ENCODE data around the gene S100A5.
A peak's percentile ranks its signal among the peaks of the same experiment; 100 is the strongest.
"Not testable (repeated sequence)": the region's sequence is repeated elsewhere in the genome, so short reads cannot be mapped to it uniquely, and the experiment has no call there.

Gene S100A5

DNA sequence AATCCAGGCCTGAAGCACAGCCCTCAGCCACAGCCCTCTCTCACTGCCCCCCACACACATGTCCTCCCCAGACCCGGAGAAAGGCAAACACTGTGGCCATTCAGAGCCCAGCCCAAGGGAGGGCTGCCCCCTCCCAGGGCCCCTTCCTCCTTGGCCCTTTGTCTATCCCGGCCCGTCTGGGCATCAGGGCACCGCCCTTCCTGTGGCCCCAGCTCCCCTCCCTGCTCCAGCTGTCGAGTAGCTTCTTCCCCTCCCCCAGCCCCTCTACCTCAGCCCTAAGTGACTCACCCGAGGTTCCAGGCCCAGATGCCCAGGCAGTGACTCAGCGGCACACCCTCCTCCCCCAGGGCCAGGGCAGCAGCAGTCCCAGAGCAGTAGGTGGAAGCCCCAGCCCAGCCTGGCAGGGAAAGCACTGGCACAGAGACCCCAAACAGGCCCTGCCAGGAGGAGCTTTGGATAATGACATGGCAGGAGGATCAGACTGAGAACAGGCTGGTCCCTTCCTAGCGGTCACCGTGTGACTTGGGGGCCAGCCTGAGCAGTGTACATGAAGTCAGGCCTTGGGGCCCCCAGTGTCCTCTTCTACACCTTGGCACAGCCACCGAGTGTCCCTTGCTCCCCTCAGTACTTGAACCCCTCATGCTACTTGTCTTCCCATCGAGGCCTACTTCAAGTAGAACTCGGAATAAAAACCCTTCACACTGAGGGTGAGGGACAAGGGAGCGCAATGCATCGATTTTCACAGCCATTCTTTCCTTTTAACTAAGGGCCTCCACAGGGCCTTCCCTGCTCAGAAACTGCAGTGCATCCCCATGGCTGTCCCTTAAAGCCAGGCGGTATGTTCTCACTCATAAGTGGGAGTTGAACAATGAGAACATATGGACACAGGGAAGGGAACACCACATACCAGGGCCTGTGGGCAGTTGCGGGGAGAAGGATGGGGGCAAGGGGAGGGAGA is 26.0 kb upstream of the S100A5 start:
- DNase-seq (ENCODE audit: low read depth) = peak; percentile 81

DNA sequence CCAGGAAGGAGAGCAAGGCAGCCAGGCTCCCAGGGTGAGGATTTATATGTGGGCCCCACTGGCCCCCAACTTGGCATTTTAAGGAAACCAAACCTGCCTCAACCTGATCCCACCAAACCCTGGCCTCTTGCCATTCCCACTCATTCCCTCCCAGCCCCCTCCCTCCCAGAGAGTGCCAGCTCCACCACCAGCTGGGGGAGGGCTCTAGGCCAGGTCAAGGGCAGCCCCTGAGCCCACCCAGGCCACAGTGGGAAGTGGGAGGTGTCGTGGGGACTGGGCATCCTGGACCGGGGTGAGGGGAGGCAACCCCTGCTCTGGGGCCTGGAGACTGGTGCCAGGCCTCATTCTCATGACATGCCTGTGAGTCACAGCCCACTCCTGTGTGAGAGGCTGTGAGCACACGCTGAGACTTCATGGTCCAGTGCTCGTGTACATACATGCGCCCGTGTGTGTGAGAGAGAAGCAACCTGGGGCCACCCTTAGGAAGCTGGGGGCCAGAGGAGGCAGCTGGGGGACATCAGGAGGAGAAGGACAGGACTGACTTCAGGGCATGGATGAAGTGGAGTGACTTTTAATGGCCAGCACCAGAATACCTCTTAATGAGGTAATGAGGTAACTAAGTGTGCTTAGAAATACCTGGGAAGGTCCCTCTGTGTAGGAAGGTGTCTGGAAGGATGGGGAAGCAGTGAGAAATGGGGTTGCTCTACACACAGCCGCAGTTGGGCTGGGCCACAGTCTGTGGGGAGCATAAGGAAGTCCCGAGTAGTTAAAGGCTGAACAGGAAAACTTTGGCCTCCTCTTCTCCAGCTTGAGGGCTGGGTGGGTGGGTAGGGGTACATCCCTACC is 25.0 kb upstream of the S100A5 start, which contains the start of gene S100A2:
S100A2 (minus strand) TSS at position 316 of the 846 bp plus-strand sequence. CDS start 1,967 bp downstream, outside the sequence.
- DNase-seq (ENCODE audit: low read depth) = peak; percentile 45

DNA sequence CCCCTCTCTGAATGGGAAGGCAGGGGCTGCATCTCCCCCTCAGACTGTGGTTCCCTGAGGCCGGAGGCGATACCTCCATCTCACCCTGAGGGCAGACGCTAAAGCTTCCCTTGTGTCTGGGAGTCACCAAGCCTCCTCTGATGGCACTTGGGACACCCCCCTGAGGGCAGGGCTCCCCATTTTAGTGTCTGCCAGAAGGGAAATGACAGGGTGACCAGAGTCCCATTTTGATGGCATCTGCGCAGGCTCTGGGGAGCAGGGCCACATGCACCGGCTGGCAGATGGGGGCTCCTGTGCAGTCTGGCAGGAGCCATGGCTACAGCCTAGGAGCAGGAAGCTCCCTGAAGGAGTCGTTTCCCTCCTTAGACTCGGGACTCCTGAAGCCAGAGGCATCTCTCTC is 23.3 kb upstream of the S100A5 start:
- no peak for DNase-seq (ENCODE audit: low read depth)

GRCh38 chr1:153563483-153563901 is 22.8 kb upstream of the S100A5 start:
- no peak for DNase-seq (ENCODE audit: low read depth)

DNA sequence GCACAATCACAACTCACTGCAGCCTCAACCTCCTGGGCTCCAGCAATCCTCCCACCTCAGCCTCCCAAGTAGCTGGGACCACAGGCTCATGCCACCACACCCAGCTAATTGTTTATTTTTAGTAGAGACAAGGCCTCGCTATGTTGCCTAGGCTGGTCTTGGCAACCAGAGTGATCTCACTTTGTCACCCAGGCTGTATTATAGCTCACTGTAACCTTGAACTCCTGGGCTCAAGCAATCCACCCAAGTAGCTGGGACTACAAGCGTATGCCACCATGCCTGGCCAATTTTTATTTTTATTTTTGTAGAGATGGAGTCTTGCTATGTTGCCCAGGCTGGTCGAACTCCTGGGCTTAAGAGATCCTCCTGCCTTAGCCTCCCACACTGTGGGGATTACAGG is 21.3 kb upstream of the S100A5 start:
- not testable (repeated sequence) for DNase-seq (ENCODE audit: low read depth)

DNA sequence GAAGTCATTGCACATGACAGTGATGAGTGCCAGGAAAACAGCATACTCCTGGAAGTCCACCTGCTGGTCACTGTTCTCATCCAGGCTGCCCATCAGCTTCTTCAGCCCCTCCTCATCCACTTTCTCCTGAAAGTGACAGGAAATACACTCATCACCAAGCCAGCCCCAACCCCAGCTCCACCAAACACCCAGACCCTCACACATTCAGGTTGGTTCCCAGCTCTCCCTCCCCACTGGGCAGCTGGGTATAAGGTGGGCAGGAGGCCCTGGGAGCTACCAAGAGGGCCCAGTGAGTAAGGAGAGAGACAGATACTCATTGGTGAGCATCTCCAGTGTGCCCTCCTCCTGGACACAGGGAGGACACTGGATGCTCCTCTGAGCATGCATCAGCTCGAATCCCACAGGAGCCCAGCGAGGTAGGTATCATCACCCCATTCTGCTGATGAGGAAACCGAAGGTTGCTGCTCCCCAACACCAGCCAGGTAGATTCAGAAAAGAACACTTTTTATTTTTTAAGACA is 20.8 kb upstream of the S100A5 start:
- DNase-seq (ENCODE audit: low read depth) = no peak

GRCh38 chr1:153560771-153561465 is 20.2 kb upstream of the S100A5 start:
- DNase-seq (ENCODE audit: low read depth) = no peak

DNA sequence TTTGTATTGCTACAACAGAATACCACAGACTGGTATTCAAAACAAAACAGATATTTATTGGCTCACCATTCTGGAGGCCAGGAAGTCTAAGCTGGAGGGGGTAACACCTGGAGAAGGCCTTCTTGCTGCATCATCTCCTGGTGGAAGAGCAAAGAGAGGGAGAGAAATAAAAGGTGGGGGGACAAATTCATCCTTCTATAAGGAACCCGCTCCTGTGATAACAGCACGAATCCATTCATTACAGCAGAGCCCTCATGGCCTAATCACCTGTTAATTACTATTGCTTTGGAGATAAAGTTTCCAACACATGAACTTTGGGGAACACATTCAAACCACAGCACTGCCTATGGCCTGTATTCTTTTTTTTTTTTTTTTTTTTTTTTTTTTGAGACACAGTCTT is 19.5 kb upstream of the S100A5 start:
- DNase-seq (ENCODE audit: low read depth) = no peak

DNA sequence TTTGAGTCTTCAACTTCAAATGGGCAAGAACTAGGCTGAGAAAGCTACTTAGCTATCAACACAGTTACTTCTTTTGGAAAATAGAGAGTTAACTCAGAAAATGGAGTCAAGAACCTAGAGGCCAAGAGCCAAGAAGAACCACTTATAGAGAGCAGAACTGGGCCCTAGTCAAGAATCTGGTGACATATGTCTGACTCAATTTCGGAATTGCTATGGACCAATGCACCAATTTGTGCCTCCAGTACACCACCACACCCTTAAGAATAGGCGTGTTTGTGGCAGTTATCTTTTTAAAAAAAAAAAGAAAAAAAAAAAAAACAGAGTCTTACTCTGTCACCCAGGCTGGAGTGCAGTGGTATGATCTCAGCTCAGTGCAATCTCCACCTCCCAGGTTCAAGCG is 17.1 kb upstream of the S100A5 start:
- no peak for DNase-seq (ENCODE audit: low read depth)

DNA sequence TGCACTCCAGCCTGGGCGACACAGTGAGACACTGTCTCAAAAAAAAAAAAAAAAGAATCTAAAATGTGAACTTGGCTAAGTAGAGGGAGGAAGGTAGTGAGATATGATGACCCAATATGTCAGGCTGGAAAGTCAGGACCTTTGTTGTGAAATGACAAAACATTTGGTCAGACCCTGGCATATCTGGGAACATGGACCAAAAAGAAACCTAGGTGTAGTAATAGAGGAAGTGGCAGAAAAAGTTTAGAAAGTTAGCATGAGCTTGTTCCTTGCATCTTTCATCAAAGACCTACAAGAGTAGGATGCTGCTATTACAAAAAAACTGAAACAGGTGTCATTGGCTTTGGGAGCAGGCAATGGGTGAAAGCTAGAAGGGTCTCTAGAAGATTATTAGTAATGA is 15.6 kb upstream of the S100A5 start:
- DNase-seq (ENCODE audit: low read depth) = no peak

DNA sequence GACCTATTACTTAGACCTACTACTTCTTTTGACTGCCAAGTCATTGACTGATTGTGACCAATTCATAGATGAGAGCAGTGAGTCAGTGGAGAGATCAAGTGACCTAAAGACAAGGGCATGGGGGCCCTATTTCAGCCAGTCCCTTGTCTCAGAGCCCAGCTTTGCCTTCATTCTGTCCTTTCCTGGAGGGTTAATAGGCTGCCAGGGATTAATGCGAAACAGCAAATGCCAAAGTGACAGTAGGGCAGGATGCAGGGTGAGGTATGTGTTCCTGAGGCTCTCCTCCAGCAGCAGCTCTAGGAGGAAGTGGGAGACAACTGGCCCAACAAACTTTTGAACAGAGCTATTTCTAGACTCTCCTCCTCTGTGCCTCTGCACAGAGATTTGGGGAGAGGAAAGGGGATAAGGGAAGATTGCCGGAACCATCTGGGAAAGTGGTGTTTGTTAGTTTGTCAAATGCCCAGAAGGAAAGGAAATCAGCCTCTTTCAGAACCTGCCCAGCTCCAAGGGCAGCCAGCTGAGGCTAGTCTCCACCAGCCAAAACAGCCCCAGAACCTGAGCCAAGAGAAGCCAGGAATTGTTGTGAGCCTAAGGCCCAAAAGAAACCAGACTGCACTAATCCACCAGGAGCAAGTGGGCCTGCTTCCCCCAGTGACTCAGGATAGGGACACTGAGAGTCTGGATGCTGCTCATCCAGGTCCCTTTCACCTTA is 13.3 kb upstream of the S100A5 start:
- DNase-seq (ENCODE audit: low read depth) = no peak

DNA sequence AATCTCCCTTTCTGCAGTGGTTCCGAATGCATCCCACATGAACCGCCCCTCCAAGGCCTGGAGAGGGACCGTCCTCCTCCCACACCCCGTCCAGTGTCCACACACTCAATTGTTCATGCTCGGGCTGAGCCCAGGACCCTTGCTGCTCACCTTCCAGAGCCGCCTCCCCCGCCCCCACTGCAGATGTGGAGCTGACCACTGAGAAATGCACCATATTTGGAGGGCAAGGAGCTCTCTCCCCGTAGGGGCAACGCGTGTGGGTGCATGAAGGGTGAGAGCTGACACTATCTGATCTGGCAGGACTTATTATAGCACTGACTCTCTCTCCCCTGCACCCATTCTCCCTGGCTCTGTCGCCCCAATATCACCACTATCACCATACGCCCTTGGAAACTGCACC is 12.4 kb upstream of the S100A5 start:
- DNase-seq (ENCODE audit: low read depth) = no peak

DNA sequence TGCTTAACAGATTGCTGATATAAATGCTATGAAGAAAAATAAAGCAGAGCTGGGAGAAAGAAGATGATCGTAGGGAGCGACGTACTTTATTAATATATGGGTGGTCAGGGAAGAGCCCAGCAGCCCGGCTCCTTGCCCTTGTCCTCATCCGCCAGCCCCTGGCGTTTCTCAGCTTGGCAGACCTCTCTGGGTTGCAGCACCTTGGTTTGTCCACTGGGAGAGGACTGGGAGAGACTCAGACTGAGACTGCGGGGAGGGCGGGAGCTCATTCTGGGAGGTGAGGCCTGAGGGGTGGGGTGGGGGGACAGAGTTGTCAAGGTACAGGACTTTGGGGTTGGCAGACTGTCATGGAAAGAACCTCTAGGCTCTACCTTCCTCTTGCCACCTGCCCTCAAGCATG is 11.6 kb upstream of the S100A5 start:
- no peak for DNase-seq (ENCODE audit: low read depth)

GRCh38 chr1:153550827-153551500 is 10.2 kb upstream of the S100A5 start:
- no peak for DNase-seq (ENCODE audit: low read depth)

GRCh38 chr1:153550398-153550758 is 9.6 kb upstream of the S100A5 start:
- no peak for DNase-seq (ENCODE audit: low read depth)

GRCh38 chr1:153549741-153550397 is 9.1 kb upstream of the S100A5 start:
- no peak for DNase-seq (ENCODE audit: low read depth)

DNA sequence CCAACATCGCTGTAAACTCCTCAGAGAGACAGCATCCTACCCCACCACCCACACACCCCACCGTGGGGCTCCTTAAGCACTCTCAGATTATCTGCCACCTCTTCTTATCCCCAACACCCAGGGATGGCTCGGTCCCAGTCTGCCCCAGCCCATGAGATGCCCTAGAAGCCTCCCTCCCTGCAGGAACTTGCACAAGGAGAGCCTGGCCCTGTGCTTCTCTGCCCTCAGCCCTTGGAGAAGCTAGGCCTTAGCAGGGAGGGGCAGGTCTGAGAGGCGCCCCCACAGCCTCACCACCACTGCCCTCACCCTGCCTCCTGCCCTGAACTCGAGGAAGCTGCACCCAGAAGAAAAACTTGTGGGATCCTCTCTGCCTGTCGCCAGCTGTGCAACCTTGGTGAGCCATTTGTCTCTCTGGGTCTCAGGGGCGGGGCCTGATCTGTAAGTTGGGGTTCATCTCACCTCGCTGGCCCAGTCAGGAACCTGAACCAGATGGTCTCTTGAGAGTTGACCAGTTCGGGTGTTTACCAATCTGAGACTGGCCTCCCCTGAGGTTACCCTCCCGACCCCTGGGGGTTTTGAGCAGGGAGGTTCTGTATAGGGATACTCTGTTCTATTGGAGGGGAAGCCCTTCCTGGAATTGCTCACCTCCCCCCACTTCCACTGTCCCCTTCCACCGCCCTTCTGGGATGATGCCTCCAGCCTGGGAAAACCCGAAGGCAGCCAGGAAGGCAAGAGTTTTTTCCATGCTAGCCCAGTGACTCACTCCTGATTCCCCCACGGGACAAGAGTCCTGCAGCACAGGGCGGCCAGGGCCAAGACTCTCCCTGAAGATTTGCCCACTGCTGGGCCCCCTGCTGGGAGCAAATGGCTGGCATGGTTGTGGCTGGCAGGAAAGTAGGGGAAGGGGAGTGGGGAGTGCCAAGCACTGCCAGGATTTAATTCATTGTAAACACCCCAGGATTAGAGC is 8.3 kb upstream of the S100A5 start, which contains the start of gene S100A3:
S100A3 (minus strand) TSS at position 537 of the 967 bp plus-strand sequence. CDS start 773 bp downstream, outside the sequence.
- DNase-seq (ENCODE audit: low read depth) = no peak

- DNase-seq (ENCODE audit: low read depth) = no peak
These were observed 7.1 kb upstream of the S100A5 start for GRCh38 chr1:153547560-153548551.
